ENCODE data around the gene ZNF738.
A peak's percentile ranks its signal among the peaks of the same experiment; 100 is the strongest.
"Not testable (repeated sequence)": the region's sequence is repeated elsewhere in the genome, so short reads cannot be mapped to it uniquely, and the experiment has no call there.

ZNF738 gene

GRCh38 chr19:21358768-21359451 lies at the start of gene ZNF738:
Gene ZNF738, plus strand, starts transcription at chr19:21359000. Its CDS starts 141 bp downstream, at chr19:21359141.
- peak; percentile 87 for DNase-seq

DNA sequence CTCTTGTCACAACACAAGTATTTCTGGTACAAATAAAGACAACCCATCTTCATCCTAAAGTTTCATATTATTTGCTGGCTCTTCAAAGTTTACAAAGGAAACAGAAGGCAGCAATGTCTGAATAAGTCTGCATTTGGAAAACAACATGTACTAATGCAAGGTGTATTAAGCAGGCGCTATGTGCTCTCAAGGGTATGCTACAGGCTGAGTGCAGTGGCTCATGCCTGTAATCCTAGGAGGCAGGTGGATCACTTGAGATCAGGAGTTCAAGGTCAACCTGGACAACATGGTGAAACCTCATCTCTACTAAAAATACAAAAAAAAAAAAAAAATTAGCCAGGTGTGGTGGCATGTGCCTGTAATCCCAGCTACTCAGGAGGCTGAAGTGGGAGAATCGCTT lies 46.0 kb upstream of the ZNF738 start:
- not testable (repeated sequence) for DNase-seq

DNA sequence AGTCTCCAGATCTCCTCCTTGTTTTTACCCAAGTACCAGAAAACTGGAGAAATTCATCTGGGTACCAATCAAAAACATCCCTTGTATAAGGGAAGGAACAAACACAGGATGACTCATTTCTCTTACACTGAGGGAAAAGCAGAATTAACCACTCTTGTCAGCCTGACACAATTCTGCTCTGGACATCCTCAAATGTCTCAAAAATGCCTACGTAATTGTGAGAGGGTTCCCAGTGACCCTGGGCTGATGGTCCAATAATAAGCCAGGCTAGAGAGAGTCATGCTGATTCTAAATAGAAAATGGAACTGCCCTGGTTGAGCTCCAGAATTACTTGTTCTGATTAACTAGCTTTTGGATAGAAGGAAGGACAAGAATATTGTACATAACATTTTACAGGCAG lies 44.1 kb upstream of the ZNF738 start:
- no peak for DNase-seq

- DNase-seq, result no peak
Measured at GRCh38 chr19:21317821-21318220, 41.0 kb upstream of the ZNF738 start.

- DNase-seq, result peak; percentile 10
Measured at GRCh38 chr19:21321134-21321533, 37.7 kb upstream of the ZNF738 start.

DNA sequence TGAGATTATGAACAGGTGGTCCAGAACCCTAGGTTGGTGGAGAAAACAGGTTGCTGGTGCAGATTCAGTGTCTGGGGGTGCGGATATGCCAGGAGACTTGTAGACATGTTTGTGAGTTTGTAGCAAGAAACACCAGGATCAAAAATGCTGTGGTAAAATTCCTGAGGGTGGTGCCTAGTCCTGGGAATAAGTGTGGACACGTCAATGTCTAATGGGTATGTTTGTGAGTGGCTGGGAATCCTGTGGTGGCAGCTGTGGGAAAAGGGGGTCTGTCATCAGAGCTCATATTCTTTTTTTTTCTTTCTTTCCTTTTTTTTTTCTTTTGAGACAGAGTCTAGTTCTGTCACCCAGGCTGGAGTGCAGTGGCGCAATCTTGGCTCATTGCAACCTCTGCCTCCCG lies 36.8 kb upstream of the ZNF738 start:
- no peak for DNase-seq

DNA sequence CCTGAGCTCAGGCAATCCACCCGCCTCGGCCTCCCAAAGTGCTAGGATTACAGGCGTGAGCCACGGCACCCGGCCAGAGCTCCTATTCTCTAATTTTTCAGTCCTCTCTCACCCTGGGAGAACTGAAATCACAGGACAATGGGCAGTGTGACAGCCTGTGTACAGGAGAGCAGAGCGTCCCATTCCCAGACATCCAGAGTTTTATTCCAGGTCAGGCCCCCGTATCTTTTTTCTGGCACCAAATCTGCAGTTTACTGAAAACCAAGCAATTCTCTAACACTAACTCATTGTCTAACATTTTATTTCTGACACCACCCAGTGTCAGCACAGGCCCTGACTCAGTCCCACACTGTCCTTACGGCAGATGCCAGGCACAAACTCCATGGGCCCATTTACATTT lies 36.3 kb upstream of the ZNF738 start:
- no peak for DNase-seq

DNA sequence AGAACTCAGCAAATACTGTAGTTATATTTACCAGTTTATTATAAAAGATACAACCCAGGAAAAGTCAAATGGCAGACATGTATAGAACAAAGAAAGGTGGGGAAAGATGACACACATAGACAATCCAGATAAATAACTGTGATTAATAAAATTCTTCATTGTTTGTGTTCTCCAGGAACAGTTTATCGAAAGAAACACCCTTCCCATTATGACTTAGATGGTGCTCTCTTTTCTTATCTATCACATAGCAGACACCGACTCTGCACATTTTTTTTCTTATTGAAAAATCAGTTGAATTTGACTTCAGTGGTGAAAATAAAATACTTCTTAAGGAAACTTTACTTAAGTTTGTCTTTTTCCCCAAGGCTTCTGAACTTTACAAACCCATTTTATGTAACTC lies 35.8 kb upstream of the ZNF738 start:
- DNase-seq, result no peak

DNA sequence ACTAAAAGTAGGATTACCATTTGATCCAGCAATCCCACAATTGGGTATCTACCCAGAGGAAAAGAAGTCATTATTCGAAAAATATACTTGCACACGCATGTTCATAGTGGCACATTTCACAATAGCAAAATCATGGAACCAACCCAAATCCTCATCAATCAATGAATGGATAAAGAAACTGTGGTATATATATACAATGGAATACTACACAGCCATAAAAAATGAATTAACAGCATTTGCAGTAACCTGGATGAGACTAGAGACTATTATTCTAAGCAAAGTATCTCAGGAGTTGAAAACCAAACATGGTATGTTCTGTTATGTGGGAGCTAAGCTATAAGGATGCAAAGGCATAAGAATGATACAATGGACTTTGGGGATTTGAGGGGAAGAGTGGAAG lies 32.6 kb upstream of the ZNF738 start:
- no peak for DNase-seq

GRCh38 chr19:21328406-21328805 lies 30.4 kb upstream of the ZNF738 start:
- no peak for DNase-seq

DNA sequence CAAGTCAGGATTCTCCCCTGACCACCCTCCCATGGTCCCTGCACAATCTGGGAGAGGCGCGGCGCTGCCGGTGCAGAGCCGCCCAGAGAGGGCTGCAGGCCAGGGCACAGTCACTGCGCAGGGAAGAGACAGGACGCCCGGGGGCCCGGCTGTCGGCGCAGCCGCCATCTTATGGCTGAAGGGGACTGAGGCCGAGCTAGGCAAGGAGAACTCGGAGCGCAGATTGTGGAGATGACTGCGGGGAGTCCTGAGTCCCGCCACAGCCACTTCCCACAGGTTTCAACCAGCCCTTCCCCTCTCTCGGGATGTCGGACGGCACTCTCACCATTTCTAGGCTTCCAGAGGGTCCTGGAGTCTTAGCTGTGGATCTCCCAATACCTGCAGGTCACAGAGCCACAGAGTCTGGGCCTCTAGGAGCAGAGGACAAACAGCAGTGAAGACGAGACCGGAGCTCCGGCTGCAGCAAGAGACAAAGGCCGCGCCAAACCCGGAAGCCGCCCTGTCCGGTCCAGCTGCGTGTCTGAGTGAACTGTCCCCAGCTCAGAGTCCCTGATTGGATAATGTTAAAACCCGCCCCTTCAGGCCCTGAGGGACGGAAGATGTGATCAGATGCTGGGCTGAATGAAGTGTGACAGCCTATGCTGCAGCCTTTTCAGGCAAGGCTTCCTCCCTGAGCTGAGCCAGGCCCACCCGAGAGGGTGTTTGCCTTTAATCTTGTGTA lies 29.8 kb upstream of the ZNF738 start, which contains the start of gene ZNF708:
ZNF708 (minus strand) TSS at position 526 of the 721 bp plus-strand sequence; CDS start at position 328, 198 bp downstream.
- peak; percentile 86 for DNase-seq

DNA sequence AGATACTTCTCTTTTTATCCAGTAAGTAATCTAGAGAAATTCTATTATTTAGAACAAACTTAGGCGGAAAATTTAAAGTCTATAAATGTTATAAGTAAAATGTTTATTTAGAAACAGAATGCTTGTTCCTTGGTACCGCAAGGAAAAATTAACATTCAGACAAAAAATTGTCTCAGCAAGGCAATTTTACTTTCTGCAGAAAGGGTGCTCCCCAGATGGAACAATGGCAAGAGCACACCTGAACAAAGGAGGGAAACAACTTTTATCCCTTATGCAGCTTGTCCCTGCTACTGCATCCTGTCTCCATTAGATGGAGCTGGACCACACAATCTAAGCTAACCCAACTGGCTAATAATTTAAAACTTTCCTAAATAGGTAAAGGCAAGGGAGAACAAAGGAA lies 23.1 kb upstream of the ZNF738 start:
- DNase-seq, result no peak

- not testable (repeated sequence) for DNase-seq
Measured at GRCh38 chr19:21344841-21345240, 14.0 kb upstream of the ZNF738 start.

DNA sequence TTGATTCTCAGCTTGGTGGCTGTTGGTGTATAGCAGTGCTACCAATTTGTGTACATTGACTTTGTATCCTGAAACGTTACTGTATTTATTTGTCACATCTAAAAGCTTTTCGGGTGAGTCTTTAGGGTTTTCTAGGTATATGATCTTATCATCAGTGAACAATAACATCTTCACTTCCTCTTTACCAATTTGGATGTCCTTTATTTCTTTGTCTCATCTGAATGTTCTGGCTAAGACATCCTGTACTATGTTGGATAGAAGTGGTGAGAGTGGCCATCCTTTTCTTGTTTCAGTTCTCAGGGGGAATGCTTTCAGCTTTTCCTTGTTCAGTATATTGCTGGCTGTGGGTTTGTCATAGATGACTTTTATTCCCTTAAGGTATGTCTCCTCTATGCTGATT lies 6.0 kb upstream of the ZNF738 start:
- no peak for DNase-seq

DNA sequence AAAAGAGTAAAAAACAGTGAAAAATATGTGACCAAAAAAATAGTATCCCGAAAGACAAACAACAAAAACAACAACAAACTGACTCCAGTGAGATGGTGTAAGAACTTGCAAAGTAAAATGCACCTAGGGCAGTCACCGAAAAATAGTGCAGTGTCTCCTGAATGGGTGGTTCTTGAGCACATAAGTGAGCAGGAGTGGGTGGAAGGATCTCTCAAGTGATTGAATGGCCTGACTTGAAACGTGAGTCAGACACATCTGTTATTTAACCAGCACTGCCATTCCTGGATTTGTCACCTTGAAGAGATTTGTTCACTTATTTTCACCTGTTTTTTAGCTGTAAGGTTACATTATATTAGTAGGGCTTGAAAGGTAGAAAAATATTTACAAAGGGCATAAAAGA lies 3.5 kb downstream of the ZNF738 start:
- DNase-seq, result no peak

- DNase-seq, result no peak
Measured at GRCh38 chr19:21383980-21384582, 25.3 kb downstream of the ZNF738 start.

- DNase-seq, result no peak
Measured at GRCh38 chr19:21396121-21396520, 37.3 kb downstream of the ZNF738 start.

GRCh38 chr19:21396893-21397572 lies 38.2 kb downstream of the ZNF738 start, which contains the start of gene ZNF493:
Gene ZNF493, plus strand, starts transcription at chr19:21397133. Its CDS starts 105 bp downstream, at chr19:21397238.
- DNase-seq, result peak; percentile 92

DNA sequence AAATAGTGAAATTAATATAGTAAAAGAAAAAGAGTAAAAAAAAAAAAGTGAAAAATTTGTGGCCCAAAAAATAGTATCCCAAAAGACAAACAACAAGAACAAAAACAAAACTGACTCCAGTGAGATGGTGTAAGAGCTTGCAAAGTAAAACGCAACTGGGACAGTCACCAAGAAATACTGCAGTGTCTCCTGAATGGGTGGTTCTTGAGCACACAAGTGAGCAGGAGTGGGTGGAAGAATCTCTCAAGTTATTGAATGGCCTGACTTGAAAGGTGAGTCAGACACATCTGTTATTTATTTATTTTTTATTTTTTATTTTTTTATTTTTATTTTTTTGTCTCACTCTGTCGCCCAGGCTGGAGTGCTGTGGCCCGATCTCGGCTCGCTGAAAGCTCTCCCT lies 40.1 kb downstream of the ZNF738 start:
- DNase-seq, result no peak

- no peak for DNase-seq
Measured at GRCh38 chr19:21402303-21402985, 43.6 kb downstream of the ZNF738 start.

- DNase-seq, result no peak
Measured at GRCh38 chr19:21410166-21410565, 51.4 kb downstream of the ZNF738 start.

DNA sequence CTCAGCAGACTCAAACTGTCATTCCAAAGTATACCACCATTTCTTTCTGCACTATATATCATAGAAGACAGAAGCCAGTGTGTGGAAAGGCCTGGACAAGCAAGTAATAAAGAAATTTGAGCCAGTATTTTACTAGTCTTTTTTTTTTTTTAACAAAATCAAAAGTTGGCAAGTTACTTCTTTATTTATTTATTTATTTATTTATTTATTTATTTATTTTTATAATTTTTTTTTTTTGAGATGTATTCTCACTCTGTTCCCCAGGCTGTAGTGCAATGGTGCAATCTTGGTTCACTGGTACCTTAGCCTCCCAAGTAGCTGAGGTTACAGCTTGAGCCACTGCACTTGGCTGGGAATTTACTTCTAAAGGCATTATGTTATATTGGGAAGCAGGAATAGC lies 63.4 kb downstream of the ZNF738 start:
- DNase-seq, result no peak

Data from stimulated activated CD4-positive, alpha-beta T cell treated with anti-CD3 and anti-CD28 coated beads, Interleukin-1b, Interleukin-23, amount 100 ng/mL, for 48 hours (primary cell).